ENCODE measurements around the gene ZNF552. TPM values are rescaled to one million over a fixed set of nuclear protein-coding genes. Genes with fewer than 3 reads are reported as not detected.

ZNF552 gene
- total RNA-seq, 4 donors from 2014 or later, result 5.3 to 13.6 (median 10.2) TPM

GRCh38 chr19:57759096-57759495 is 55.6 kb downstream of the ZNF552 start:
- no peak overlapping the region for H3K4me3 ChIP-seq (replicated peaks in 1 of 3)
- intact Hi-C loops (cut with DNase I), result no loop called here
- peaks cover 4 to 8% of the 10 kb centered on the region in 2 donors for H3K4me1 ChIP-seq
- peak; percentile 50 to 64 for DNase-seq
- no peak overlapping the region for H3K27ac ChIP-seq
- H3K9me3 ChIP-seq, result no peaks in the 10 kb centered on the region
- H3K36me3 ChIP-seq, result peaks cover 21 to 49% of the 10 kb centered on the region in 2 donors
- no peaks in the 10 kb centered on the region for H3K27me3 ChIP-seq
- WGBS, 2 donors, result 42% methylated on average over 2 of the region's 2 CpGs; no CpG with 5 or more reads in 1 of the 2 donors
- no peak for TF ChIP-seq POLR2A (IDR thresholded peaks at IDR 0.05)
- no peak for TF ChIP-seq CTCF (IDR thresholded peaks at IDR 0.05)

GRCh38 chr19:57757941-57758340 is 56.8 kb downstream of the ZNF552 start:
- 77 to 95% methylated on average over 2 of the region's 2 CpGs for WGBS, 2 donors
- intact Hi-C loops (cut with DNase I), result no loop called here
- Histone ChIP-seq H3K9me3 (no peaks in the 10 kb centered on the region), H3K27me3 (no peaks in the 10 kb centered on the region), H3K4me1 (peaks cover 4 to 8% of the 10 kb centered on the region in 2 donors), H3K27ac (no peak overlapping the region), H3K36me3 (peaks cover 33 to 59% of the 10 kb centered on the region in 2 donors), H3K4me3 (replicated peaks in 1 of 3) (no peak overlapping the region)
- DNase-seq, result no peak
- TF ChIP-seq CTCF (IDR thresholded peaks at IDR 0.05), result no peak
- no peak for TF ChIP-seq POLR2A (IDR thresholded peaks at IDR 0.05)

Other genes starting within 250 kb of the ZNF552 start
- 10 to 100 TPM in 1 of 4 donors, 1 to 10 TPM in 3; 5.2 to 10.9 (median 7.2) TPM for gene ZNF416, start 236.0 kb downstream of the ZNF552 start, total RNA-seq
- gene ZIK1, start 230.8 kb downstream of the ZNF552 start, total RNA-seq, result 10 to 100 TPM in 3 of 4 donors, 1 to 10 TPM in 1; 8.9 to 19.7 (median 13.7) TPM
- 1 to 10 TPM; 1.9 to 4.8 (median 2.6) TPM for gene ZNF530, start 215.0 kb downstream of the ZNF552 start, total RNA-seq
- gene ZNF134, start 200.7 kb downstream of the ZNF552 start, total RNA-seq, result 10 to 100 TPM; 32.6 to 45.5 (median 37.3) TPM
- 10 to 100 TPM; 16.2 to 27.5 (median 21.8) TPM for gene ZNF211, start 181.7 kb downstream of the ZNF552 start, total RNA-seq
- 1 to 10 TPM in 1 of 4 donors, under 1 TPM in 3; 0.22 to 1.1 (median 0.47) TPM for gene ZSCAN4, start 146.0 kb downstream of the ZNF552 start, total RNA-seq
- 10 to 100 TPM; 11.2 to 23.6 (median 17.7) TPM for gene ZNF551, start 132.9 kb downstream of the ZNF552 start, total RNA-seq
- 10 to 100 TPM; 15.6 to 25.8 (median 18.2) TPM for gene ZNF154, start 105.7 kb downstream of the ZNF552 start, total RNA-seq
- 10 to 100 TPM; 16.8 to 27.6 (median 20.7) TPM for gene ZNF671, start 87.3 kb downstream of the ZNF552 start, total RNA-seq
- gene ZNF776, start 68.1 kb downstream of the ZNF552 start, total RNA-seq, result 10 to 100 TPM; 17.6 to 24.4 (median 22.4) TPM
- 10 to 100 TPM; 23.8 to 30.5 (median 27.5) TPM for gene ZNF586, start 45.2 kb downstream of the ZNF552 start, total RNA-seq
- gene ZNF587B, start 15.4 kb upstream of the ZNF552 start, total RNA-seq, result 10 to 100 TPM; 21.8 to 35.8 (median 23.9) TPM
- 10 to 100 TPM; 15.9 to 36.5 (median 24.4) TPM for gene ZNF587, start 34.9 kb upstream of the ZNF552 start, total RNA-seq
- gene ZNF814, start 74.1 kb upstream of the ZNF552 start, total RNA-seq, result 10 to 100 TPM; 25.6 to 41.4 (median 31.6) TPM
- 10 to 100 TPM; 17.7 to 33.0 (median 25.1) TPM for gene ZNF417, start 101.7 kb upstream of the ZNF552 start, total RNA-seq
- 10 to 100 TPM in 3 of 4 donors, 1 to 10 TPM in 1; 9.3 to 17.2 (median 11.7) TPM for gene ZNF418, start 120.5 kb upstream of the ZNF552 start, total RNA-seq
- 10 to 100 TPM in 1 of 4 donors, 1 to 10 TPM in 3; 5.7 to 11.1 (median 6.3) TPM for gene ZNF256, start 132.8 kb upstream of the ZNF552 start, total RNA-seq
- gene C19orf18, start 159.6 kb upstream of the ZNF552 start, total RNA-seq, result not detected
- gene ZNF606, start 187.9 kb upstream of the ZNF552 start, total RNA-seq, result 10 to 100 TPM; 30.2 to 60.4 (median 38.6) TPM
- 1 to 10 TPM in 3 of 4 donors, under 1 TPM in 1; 0.88 to 7.5 (median 3.4) TPM for gene ZSCAN1, start 219.1 kb upstream of the ZNF552 start, total RNA-seq
- gene ZNF135, start 244.4 kb upstream of the ZNF552 start, total RNA-seq, result 10 to 100 TPM; 12.6 to 22.9 (median 18.1) TPM